ENCODE measurements around the gene MBLAC1.

MBLAC1 gene

DNA sequence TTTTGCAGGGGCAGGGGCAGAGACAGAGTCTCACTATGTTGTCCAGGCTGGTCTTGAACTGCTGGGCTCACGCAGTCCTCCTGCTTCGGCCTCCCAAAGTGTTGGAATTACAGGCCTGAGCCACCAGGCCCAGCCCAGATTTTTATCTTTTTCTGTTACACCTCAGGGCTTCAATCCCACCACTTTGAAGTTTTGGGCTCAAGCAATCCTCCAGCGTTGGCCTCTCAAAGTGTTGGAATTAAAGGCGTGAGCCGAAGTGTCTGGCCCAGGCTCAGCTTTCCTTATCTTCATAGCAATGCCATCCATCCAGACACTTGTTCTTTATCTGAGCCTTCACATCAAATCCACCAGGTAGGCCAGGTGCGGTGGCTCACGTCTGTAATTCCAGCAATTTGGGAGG, 11.7 kb upstream of the MBLAC1 start:
- Histone ChIP-seq H3K27me3 (ENCODE audit: insufficient read depth, low read length) (no peaks in the 10 kb centered on the region), H3K79me2 (ENCODE audit: insufficient read depth, low read length) (no peaks in the 10 kb centered on the region), H3F3A (ENCODE audit: insufficient read depth, low read length) (no peaks in the 10 kb centered on the region), H3K9ac (ENCODE audit: low read length) (no peak overlapping the region), H3K36me3 (ENCODE audit: insufficient read depth, low read length) (peaks cover 40% of the 10 kb centered on the region), H3K4me2 (ENCODE audit: low read length) (no peak overlapping the region), H3K4me1 (ENCODE audit: insufficient read depth, low read length, severe bottlenecking) (peaks cover 10% of the 10 kb centered on the region), H4K20me1 (ENCODE audit: insufficient read depth, low read length) (no peaks in the 10 kb centered on the region), H3K4me3 (ENCODE audit: low read depth, low read length, poor library complexity, severe bottlenecking) (no peak overlapping the region), H3K9me2 (ENCODE audit: low read depth, low read length) (no peaks in the 10 kb centered on the region), H2AFZ (ENCODE audit: low read length) (no peak overlapping the region), H3K9me3 (ENCODE audit: low read length) (no peaks in the 10 kb centered on the region), H3K27ac (ENCODE audit: low read depth, low read length, poor library complexity, severe bottlenecking) (no peak overlapping the region)
- no peak for TF ChIP-seq EZH2 (IDR thresholded peaks at IDR 0.05; ENCODE audit: borderline replicate concordance, low read length)
- TF ChIP-seq, protein P1, sequence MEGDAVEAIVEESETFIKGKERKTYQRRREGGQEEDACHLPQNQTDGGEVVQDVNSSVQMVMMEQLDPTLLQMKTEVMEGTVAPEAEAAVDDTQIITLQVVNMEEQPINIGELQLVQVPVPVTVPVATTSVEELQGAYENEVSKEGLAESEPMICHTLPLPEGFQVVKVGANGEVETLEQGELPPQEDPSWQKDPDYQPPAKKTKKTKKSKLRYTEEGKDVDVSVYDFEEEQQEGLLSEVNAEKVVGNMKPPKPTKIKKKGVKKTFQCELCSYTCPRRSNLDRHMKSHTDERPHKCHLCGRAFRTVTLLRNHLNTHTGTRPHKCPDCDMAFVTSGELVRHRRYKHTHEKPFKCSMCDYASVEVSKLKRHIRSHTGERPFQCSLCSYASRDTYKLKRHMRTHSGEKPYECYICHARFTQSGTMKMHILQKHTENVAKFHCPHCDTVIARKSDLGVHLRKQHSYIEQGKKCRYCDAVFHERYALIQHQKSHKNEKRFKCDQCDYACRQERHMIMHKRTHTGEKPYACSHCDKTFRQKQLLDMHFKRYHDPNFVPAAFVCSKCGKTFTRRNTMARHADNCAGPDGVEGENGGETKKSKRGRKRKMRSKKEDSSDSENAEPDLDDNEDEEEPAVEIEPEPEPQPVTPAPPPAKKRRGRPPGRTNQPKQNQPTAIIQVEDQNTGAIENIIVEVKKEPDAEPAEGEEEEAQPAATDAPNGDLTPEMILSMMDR (IDR thresholded peaks at IDR 0.05; ENCODE audit: low read length): no peak

DNA sequence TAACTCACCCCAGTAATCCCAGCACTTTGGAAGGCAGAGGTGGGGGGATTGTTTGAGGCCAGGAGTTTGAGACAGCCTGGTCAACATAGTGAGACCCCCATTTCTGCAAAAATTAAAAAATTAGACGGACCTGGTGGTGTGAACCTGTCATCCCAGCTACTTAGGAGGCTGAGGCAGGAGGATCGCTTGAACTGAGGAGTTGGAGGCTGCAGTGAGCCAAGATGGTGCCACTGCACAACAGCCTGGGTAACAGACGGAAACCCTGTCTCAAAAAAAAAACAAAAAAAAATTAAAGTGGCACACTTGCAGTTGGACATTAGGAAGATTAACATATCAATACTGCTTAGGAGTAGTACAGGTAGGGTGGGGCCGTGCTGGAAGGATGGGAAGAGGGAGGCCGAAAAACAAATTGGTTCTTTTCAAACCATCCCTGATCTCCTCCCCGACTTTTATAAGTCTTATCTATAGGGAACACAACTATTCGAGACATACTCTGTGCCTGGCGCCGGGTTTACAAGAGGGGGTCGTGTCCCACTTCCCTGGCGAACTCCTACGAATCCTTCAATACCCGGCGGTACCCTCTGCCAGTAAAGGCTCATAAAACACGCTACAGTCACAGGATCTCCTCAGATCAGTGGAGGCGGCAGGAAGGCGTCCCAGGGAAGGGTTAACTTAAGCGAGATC, 8.2 kb upstream of the MBLAC1 start:
- no peaks in the 10 kb centered on the region for H3K27me3 ChIP-seq (ENCODE audit: insufficient read depth, low read length)
- H3K9me2 ChIP-seq (ENCODE audit: low read depth, low read length): no peaks in the 10 kb centered on the region
- H3K9ac ChIP-seq (ENCODE audit: low read length): peak overlapping the region; percentile 78
- no peak overlapping the region for H2AFZ ChIP-seq (ENCODE audit: low read length)
- no peaks in the 10 kb centered on the region for H3K79me2 ChIP-seq (ENCODE audit: insufficient read depth, low read length)
- no peak for TF ChIP-seq EZH2 (IDR thresholded peaks at IDR 0.05; ENCODE audit: borderline replicate concordance, low read length)
- TF ChIP-seq, protein P1 (IDR thresholded peaks at IDR 0.05; ENCODE audit: low read length): no peak
- H3K27ac ChIP-seq (ENCODE audit: low read depth, low read length, poor library complexity, severe bottlenecking): peak overlapping the region; percentile 76
- peak overlapping the region; percentile 75 for H3K4me3 ChIP-seq (ENCODE audit: low read depth, low read length, poor library complexity, severe bottlenecking)
- peaks cover 7% of the 10 kb centered on the region for H3K36me3 ChIP-seq (ENCODE audit: insufficient read depth, low read length)
- H4K20me1 ChIP-seq (ENCODE audit: insufficient read depth, low read length): no peaks in the 10 kb centered on the region
- H3K9me3 ChIP-seq (ENCODE audit: low read length): no peaks in the 10 kb centered on the region
- no peaks in the 10 kb centered on the region for H3F3A ChIP-seq (ENCODE audit: insufficient read depth, low read length)
- peaks cover 29% of the 10 kb centered on the region for H3K4me1 ChIP-seq (ENCODE audit: insufficient read depth, low read length, severe bottlenecking)
- H3K4me2 ChIP-seq (ENCODE audit: low read length): peak overlapping the region; percentile 79

DNA sequence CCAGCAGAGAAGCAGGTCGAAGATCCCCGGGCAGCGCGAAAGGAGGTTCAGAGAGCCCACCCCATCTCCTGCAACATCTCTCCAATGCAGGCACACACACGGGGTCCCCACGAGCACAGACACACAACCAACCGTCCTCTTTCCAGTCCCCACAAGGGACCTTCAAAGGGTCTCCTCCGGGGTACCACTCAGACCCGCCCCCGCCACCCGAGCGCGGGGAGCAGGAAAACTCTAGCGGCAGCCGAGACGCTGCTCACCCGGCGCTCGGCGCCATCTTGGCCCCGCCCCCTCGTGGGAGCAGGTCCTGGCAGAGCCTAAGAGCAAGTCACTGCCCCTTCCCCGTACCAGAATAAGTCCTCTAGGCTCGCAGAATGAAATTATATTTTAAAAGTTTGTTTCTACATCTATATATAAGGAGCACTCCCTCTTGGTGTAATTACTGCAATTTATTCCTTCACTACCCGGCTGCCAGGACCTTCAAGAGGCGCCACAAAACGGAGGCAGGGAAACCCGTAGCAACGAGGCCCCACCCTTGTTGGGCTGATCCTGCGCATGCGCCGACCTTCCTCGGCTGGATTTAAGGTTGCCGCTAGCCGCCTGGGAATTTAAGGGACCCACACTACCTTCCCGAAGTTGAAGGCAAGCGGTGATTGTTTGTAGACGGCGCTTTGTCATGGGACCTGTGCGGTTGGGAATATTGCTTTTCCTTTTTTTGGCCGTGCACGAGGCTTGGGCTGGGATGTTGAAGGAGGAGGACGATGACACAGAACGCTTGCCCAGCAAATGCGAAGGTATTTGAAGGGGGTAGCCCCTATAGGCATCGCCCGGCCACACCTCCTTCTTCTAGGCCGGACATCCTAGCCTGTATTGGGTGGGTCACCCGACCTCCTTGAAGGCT, 7.4 kb upstream of the MBLAC1 start, which contains the start of the genes CNPY4 and TAF6:
Gene CNPY4, plus strand, starts transcription at position 563 of the 898 bp plus-strand sequence. Its CDS starts 111 bp downstream, at position 674.
Gene TAF6, minus strand, starts transcription at position 287 of the 898 bp plus-strand sequence. CDS start 5,149 bp downstream, outside the sequence.
- no peaks in the 10 kb centered on the region for H3K9me3 ChIP-seq (ENCODE audit: low read length)
- peak within 1 kb of the TSS; percentile 79 for H3K4me2 ChIP-seq (ENCODE audit: low read length)
- H3K27ac ChIP-seq (ENCODE audit: low read depth, low read length, poor library complexity, severe bottlenecking): peak within 1 kb of the TSS; percentile 76
- H3K27me3 ChIP-seq (ENCODE audit: insufficient read depth, low read length): no peaks in the 10 kb centered on the region
- no peaks in the 10 kb centered on the region for H3F3A ChIP-seq (ENCODE audit: insufficient read depth, low read length)
- no peaks in the 10 kb centered on the region for H4K20me1 ChIP-seq (ENCODE audit: insufficient read depth, low read length)
- H3K36me3 ChIP-seq (ENCODE audit: insufficient read depth, low read length): peaks cover 6% of the 10 kb centered on the region; the same call in 1 of the 2 replicates
- H3K9ac ChIP-seq (ENCODE audit: low read length): peak within 1 kb of the TSS; percentile 78
- peaks cover 29% of the 10 kb centered on the region for H3K4me1 ChIP-seq (ENCODE audit: insufficient read depth, low read length, severe bottlenecking)
- H3K79me2 ChIP-seq (ENCODE audit: insufficient read depth, low read length): no peaks in the 10 kb centered on the region
- no peak within 1 kb of the TSS for H2AFZ ChIP-seq (ENCODE audit: low read length)
- H3K4me3 ChIP-seq (ENCODE audit: low read depth, low read length, poor library complexity, severe bottlenecking): peak within 1 kb of the TSS; percentile 75
- TF ChIP-seq EZH2 (IDR thresholded peaks at IDR 0.05; ENCODE audit: borderline replicate concordance, low read length): no peak
- TF ChIP-seq, protein P1 (IDR thresholded peaks at IDR 0.05; ENCODE audit: low read length): no peak
- H3K9me2 ChIP-seq (ENCODE audit: low read depth, low read length): no peaks in the 10 kb centered on the region
